HG03460 (cell line): ENCODE data around the gene VSIG4.
"Not testable (repeated sequence)": the region's sequence is repeated elsewhere in the genome, so short reads cannot be mapped to it uniquely, and the experiment has no call there.

Experiments
- ATAC-seq: cut with Tn5 transposase; IDR thresholded peaks from one replicate; pipeline ENCODE4 v1.9.1; 2021; ENCODE audit not compliant: unreplicated experiment

VSIG4 gene

DNA sequence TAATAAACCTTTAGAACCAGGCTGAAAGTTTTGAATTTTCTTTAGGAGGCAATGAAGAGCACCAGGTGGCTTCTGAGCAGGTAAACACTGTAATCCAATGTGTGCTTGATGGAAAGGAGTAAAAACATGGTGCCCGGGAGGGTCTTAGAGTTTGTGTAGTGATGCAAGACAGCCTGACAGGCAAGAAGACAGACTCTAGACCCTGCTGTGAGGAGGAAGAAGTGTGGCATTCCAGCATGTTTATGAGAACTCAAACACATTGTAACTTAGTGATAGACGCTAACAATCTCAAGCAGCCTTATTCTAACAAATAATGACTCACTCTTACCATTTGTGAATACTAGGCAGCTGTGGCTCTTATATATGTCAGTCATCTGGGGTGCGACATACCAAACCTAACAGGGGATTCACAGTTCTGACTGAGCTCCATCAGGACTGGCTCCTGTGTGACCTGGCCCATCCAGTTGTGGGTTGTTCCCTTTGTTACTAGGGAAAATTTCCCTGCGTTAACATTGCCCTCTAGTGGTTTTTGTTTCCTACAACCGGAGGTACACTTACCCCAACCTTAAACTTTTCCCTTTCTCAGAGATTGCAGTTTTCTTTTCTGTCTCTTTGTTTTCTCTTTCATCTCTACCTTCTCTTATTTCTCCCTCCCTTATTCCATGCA, 53.8 kb downstream of the VSIG4 start:
- ATAC-seq: peak; percentile 69

DNA sequence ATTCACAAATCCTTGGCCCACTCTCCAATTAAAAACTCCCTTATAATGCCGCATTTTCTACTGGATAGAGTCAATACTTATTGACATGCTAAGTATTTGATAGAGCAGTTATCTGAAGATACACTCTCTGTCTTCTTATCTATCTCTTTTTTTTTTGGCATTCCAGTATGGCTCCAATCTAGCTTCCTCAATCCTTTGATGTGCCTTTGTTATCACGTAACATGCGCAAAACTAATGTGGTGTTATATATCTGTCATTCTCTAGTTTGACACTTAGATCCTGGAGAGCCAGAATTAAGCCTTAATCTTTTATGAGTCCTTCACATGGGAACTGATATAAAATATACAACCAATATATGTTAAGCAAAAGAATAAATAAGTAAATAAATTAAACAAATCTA, 54.7 kb downstream of the VSIG4 start:
- no peak for ATAC-seq

DNA sequence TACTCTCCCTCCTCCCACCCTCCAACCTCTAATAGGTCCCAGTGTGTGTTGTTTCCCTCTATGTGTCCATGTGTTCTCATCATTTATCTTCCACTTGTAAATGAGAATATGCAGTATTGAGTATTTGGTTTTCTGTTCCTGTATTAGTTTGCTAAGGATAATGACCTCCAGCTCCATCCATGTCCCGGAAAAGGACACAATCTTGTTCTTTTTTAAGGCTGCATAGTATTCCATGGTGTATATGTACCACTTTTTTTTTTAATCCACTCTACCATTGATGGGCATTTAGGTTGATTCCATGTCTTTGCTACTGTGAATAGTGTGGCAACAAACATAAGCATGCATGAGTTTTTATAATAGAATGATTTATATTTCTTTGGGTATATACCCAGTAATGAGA, 62.7 kb downstream of the VSIG4 start:
- not testable (repeated sequence) for ATAC-seq

DNA sequence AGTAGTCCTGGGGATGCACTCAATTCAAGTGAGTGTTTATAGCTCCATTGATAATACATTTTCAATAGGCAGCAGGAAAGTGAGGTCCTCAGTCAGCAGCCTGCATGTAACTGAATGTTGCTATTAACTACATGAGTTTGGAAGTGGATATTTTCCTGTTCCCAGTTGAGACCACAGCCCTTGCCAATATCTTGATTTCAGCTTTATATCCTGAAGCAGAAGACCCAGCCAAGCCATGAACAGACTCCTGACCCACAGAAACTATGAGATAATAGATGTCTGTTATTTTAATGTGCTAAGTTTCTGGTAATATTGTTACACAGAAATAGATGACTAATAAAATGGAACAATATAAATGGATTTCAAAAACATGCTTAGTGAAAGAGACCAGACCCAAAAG, 63.7 kb downstream of the VSIG4 start:
- ATAC-seq: no peak

DNA sequence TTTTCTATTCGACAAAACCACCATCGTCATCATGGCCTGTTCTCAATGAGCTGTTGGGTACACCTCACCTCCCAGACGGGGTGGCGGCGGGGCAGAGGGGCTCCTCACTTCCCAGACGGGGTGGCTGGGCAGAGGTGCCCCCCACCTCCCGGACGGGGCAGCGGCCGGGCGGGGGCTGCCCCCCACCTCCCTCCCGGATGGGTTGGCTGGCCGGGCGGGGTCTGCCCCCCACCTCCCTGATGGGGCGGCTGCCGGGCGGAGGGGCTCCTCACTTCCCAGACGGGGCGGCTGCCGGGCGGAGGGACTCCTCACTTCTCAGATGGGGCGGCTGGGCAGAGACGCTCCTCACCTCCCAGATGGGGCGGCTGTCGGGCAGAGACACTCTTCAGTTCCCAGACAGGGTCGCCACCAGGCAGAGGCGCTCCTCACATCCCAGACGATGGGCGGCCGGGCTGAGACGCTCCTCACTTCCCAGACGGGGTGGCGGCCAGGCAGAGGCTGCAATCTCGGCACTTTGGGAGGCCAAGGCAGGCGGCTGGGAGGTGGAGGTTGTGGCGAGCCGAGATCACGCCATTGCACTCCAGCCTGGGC, 64.6 kb downstream of the VSIG4 start:
- ATAC-seq: not testable (repeated sequence)
